Heart left ventricle (tissue), 16 donors: ENCODE results near the gene INPP4B. TPM values are rescaled to one million over a fixed set of nuclear protein-coding genes. Genes with fewer than 3 reads are reported as not detected.

ENCODE experiments used
- ATAC-seq, 4 donors: fragments of 200-7000 bp; cut with Tn5 transposase; one replicate each; pipeline ENCODE4 v1.9.1; 2020 to 2022; ENCODE audit warnings: moderate library complexity in 4 of 4, mild to moderate bottlenecking in 3 of 4, moderate number of reproducible peaks in 1 of 4
- DNase-seq, 5 donors: peaks; one replicate each; pipeline ENCODE4 v3.0.0-alpha.2; 2020
- H3K27ac ChIP-seq, 12 donors: fragments of 200-600 bp; sonication (generic) in 4 of 12; one replicate each; pipeline versions ENCODE4 v1.5.0 to v1.8.0; 2016 to 2022; ENCODE audit warnings: mild to moderate bottlenecking in 2 of 12
- H3K27me3 ChIP-seq, 9 donors: fragments of 200-600 bp; sonication (generic) in 2 of 9; one replicate each; pipeline versions ENCODE4 v1.5.1 to v1.8.0; 2016 to 2022; ENCODE audit warnings: mild to moderate bottlenecking in 3 of 9
- H3K36me3 ChIP-seq, 9 donors: fragments of 200-600 bp; sonication (generic) in 2 of 9; one replicate each; pipeline versions ENCODE4 v1.5.0 to v1.8.0; 2018 to 2022; ENCODE audit warnings: mild to moderate bottlenecking in 2 of 9
- H3K4me1 ChIP-seq, 12 donors: fragments of 200-600 bp; sonication (generic) in 4 of 12; one replicate each; pipeline versions ENCODE4 v1.5.0 to v1.8.0; 2016 to 2022; ENCODE audit warnings: mild to moderate bottlenecking in 3 of 12
- H3K4me3 ChIP-seq, 12 donors: fragments of 200-600 bp; sonication (generic) in 4 of 12; one replicate each; pipeline versions ENCODE4 v1.5.0 to v1.8.0; 2017 to 2022; ENCODE audit warnings: mild to moderate bottlenecking in 9 of 12, moderate library complexity in 4 of 12
- H3K9me3 ChIP-seq, 12 donors: fragments of 200-600 bp; sonication (generic) in 4 of 12; one replicate each; pipeline versions ENCODE4 v1.5.0 to v1.8.0; 2016 to 2022; ENCODE audit warnings: mild to moderate bottlenecking in 1 of 12
- CTCF ChIP-seq, 12 donors: fragments of 200-600 bp; sonication (generic) in 4 of 12; IDR thresholded peaks; one replicate each; pipeline versions ENCODE4 v1.5.0 to v1.8.0; 2018 to 2022; ENCODE audit warnings: antibody characterized with exemption in 12 of 12, mild to moderate bottlenecking in 5 of 12
- POLR2A ChIP-seq, 2 donors: fragments of 450-650 bp; IDR thresholded peaks; one replicate each; pipeline ENCODE4 v1.6.1; 2017; ENCODE audit warnings: antibody characterized with exemption in 2 of 2, mild to moderate bottlenecking in 2 of 2, moderate library complexity in 2 of 2
- WGBS, 4 donors: extraction: QIAGEN DNeasy Blood & Tissue Kit in 2 of 4; methylation state at CpG; one replicate each; pipeline versions ENCODE4 v1.1.5 to v1.1.7; 2013 to 2018; 5-methylcytosine and 5-hydroxymethylcytosine counted together
- intact Hi-C, 10 donors: fragments of 100-400 bp; cut with DNase I; formaldehyde crosslinking; loops; one replicate each; pipeline versions ENCODE4 v1.11.1 to v1.14.2; 2022
- polyA plus RNA-seq, 2 donors: library from polyadenylated mRNA; stranded (reverse); fragments of 200-250 nt; gene quantifications; one replicate each; pipeline ENCODE4 v1.2.3, GENCODE V29; 2013
- total RNA-seq, 9 donors: library from RNA; depleted of rRNA in 2 of 9; stranded (reverse); fragments of >200 nt in 2 of 9; fragmentation: NEBNext Ultra II Directional in 3 of 9; extraction: Animal tissue kit (Norgen Biotek cat#: 25700) in 3 of 9; gene quantifications; one replicate each; pipeline versions ENCODE4 v1.1.0 to v1.2.4, GENCODE V29; 2016 to 2023
- donor health status: ischemic (EF 13 %, LVEDD 7.1; RV severe dilation, severe dysfunction).
- donor health status: healthy with polysubstance abuse.
- donor health status: DM: no; HTN: yes; CAD: no.
- donor health status: DM: no; HTN: no; CAD: no.
- donor health status: ischemic (EF 25% LVEDD 6.9; RV normal size, moderate dysfunction).
- donor health status: ischemic (EF 25% LVEDD 5.7; RV mildly dilated, moderate dysfunction).
- donor health status: healthy.
- donor health status: DM: yes; HTN: yes; CAD: no.
- donor health status: ischemic (EF 35%, LVEDD 5.7; RV mildly dilated, moderate dysfunction).
- donor health status: nonischemic (EF 11% LVEDD 7.7; RV severe dilation, severe dysfunction).
- donor health status: DM: yes; HTN: yes; CAD: no.
- donor health status: PGD.
- donor health status: ischemic (EF 29% LVEDD 5.4; RV normal size, mild dysfunction).
- donor health status: nonischemic (EF 23%, LVEDD 6.1; RV moderate dilation, normal function).

INPP4B gene
- total and polyA plus RNA-seq, 11 donors, result 5.5 to 128 (median 39.1) TPM

DNA sequence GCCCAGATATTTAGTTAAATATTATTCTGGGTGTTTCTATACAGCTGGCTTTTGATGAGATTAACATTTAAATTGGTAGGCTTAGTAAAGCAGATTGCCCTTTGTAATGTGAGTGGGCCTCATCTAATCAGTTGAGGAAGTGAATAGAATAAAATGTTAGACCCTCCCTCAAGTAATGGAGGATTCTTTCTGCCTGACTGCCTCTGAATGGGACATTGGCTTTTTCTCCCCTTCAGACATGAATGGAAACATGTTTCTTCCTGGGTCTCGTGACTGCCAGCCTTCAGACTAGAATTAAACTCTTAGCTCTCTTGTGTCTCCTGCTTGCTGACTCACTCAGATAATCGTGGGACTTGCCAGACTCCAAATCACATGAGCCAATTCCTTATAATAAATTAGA, 266.7 kb downstream of the INPP4B start:
- ATAC-seq (no peak), DNase-seq (no peak)
- H3K36me3 ChIP-seq, result no peaks in the 10 kb centered on the region
- intact Hi-C loops, result no loop called here
- H3K4me1 ChIP-seq, result no peaks in the 10 kb centered on the region
- WGBS, 4 donors, result 51 to 72% (median 64%) methylated on average over 2 of the region's 2 CpGs
- H3K27me3 ChIP-seq, result no peaks in the 10 kb centered on the region
- no peaks in the 10 kb centered on the region for H3K9me3 ChIP-seq
- H3K4me3 ChIP-seq, result no peak overlapping the region
- TF ChIP-seq POLR2A (IDR thresholded peaks at IDR 0.05) (no peak), CTCF (IDR thresholded peaks at IDR 0.05) (no peak)
- H3K27ac ChIP-seq, result no peak overlapping the region

- DNase-seq (no peak), ATAC-seq (no peak)
- 83 to 94% (median 91%) methylated on average over 3 of the region's 3 CpGs for WGBS, 4 donors
- intact Hi-C loops, result no loop called here
- Histone ChIP-seq H3K27me3 (no peaks in the 10 kb centered on the region), H3K9me3 (no peaks in the 10 kb centered on the region), H3K36me3 (no peaks in the 10 kb centered on the region), H3K27ac (no peak overlapping the region), H3K4me3 (no peak overlapping the region), H3K4me1 (no peaks in the 10 kb centered on the region)
- no peak for TF ChIP-seq POLR2A (IDR thresholded peaks at IDR 0.05)
- no peak for TF ChIP-seq CTCF (IDR thresholded peaks at IDR 0.05)
Observed at GRCh38 chr4:142574306-142574705, 271.8 kb downstream of the INPP4B start.

DNA sequence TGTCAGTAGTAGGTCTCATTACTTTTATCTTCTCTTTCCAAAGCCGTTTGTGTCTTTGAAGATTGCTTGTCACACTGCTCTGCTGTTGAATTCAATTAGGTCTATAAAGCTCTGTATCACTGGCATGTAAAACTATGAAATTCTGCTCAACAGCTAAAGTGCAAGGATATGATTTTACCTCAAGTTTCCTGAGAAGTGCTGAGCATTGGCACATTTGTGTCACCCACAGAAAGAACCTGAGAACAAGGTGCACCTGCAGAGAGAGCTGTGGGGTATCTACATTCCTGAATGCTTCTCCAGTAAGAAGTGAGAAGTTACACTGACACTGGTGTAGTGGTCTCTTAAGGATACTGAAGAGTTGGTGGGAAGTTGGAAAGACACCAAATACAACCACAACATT, 274.0 kb downstream of the INPP4B start:
- Histone ChIP-seq H3K9me3 (no peaks in the 10 kb centered on the region), H3K4me3 (no peak overlapping the region), H3K36me3 (no peaks in the 10 kb centered on the region), H3K27me3 (no peaks in the 10 kb centered on the region), H3K27ac (no peak overlapping the region), H3K4me1 (peaks cover 0 to 14% (median 3%) of the 10 kb centered on the region in 12 donors)
- DNase-seq, result no peak
- no peak for ATAC-seq
- no peak for TF ChIP-seq CTCF (IDR thresholded peaks at IDR 0.05)
- TF ChIP-seq POLR2A (IDR thresholded peaks at IDR 0.05), result no peak
- 42 to 53% (median 47%) methylated on average over 1 of the region's 1 CpG for WGBS, 4 donors
- intact Hi-C loops, result no loop called here

- Histone ChIP-seq H3K9me3 (peaks cover 0 to 10% (median 0%) of the 10 kb centered on the region in 12 donors), H3K27ac (peak overlapping the region in 3 of 12 donors; percentile 12 to 52 (median 41)), H3K36me3 (no peaks in the 10 kb centered on the region), H3K4me1 (peaks cover 0 to 15% (median 3%) of the 10 kb centered on the region in 12 donors), H3K4me3 (peak overlapping the region in 3 of 12 donors; percentile 6 to 18 (median 11)), H3K27me3 (no peaks in the 10 kb centered on the region)
- TF ChIP-seq POLR2A (IDR thresholded peaks at IDR 0.05) (no peak), CTCF (IDR thresholded peaks at IDR 0.05) (no peak)
- 62 to 70% (median 66%) methylated on average over 4 of the region's 4 CpGs for WGBS, 4 donors
- intact Hi-C loops, result no loop called here
- ATAC-seq (no peak), DNase-seq (no peak)
Observed at GRCh38 chr4:142567620-142568451, 278.3 kb downstream of the INPP4B start.
